ENCODE data around the gene ALMS1. TPM values are rescaled to one million over a fixed set of nuclear protein-coding genes. Genes with fewer than 3 reads are reported as not detected.
"Not testable (repeated sequence)": the region's sequence is repeated elsewhere in the genome, so short reads cannot be mapped to it uniquely, and the experiment has no call there.

ALMS1 gene
- total and polyA plus RNA-seq, 7 experiments from 2014 or later, result 2.7 to 46.7 (median 23.5) TPM

DNA sequence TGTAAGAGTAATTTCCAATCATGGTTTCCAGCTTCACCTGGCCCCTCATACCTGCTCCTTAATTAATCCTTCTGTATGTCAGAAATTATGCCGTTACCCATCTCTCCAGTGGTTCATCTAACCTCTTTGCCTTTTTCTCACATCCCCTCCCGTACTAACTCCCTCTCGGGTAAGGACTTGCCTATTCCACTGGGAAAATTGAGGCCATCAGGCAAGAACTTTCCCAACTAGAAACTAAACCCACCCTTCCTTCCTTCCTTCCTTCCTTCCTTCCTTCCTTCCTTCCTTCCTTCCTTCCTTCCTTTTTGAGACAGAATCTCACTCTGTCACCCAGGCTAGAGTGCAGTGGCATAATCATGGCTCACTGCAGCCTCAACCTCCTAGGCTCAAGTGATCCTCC lies 40.9 kb upstream of the ALMS1 start:
- H3K27ac Mint-ChIP-seq; DNase-seq; H3K27me3 ChIP-seq (ENCODE audit: control insufficient read depth in 2 of 2, insufficient read depth in 2 of 2, low read length in 2 of 2); H3K9me3 Mint-ChIP-seq; intact Hi-C loops (cut with micrococcal nuclease); H3K4me3 Mint-ChIP-seq; H3K36me3 ChIP-seq (ENCODE audit: control insufficient read depth in 2 of 3, insufficient read depth in 3 of 3, low read length in 3 of 3); ATAC-seq; H3K9me3 ChIP-seq (ENCODE audit: control insufficient read depth in 2 of 3, low read length in 3 of 3); POLR2A ChIA-PET; H3K4me1 ChIP-seq (ENCODE audit: control insufficient read depth in 2 of 2, insufficient read depth in 2 of 2, low read length in 2 of 2); CTCF ChIA-PET; H3K36me3 Mint-ChIP-seq; H3K27ac ChIP-seq (ENCODE audit: low read depth, low read length); H3K4me1 Mint-ChIP-seq; H3K4me3 ChIP-seq (ENCODE audit: low read length): not testable (repeated sequence)
- peaks cover under 1 to 22% (median 9%) of the 10 kb centered on the region in 5 donors for H3K27me3 Mint-ChIP-seq

DNA sequence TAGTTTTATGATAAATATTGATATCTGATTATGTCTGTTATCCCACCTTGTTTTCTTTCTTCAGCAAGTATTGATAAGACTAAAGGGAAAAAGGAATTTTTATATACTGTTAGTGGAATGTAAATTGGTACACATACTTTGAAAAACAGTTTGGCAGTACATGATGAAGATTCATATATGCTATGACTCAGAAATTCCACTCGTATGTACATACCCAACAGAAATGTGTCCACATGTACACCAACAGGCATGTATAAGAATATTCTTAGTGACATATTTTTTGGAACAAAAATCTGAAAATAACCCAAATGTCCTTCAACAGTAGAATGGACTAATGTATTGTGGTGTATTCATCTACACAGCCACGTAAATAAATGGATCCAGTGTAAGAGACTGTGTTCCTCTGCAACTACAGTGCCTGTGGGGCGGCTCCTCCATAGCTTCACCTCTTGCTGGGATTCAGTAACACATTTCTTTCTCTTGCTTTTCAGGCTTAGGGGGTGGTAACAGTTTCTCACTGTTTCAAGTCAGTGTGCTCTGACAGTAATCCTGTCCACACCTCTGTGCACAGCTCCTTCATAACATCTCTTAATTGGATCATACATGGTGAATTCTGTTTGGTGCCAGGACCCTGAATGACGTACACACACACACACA lies 35.5 kb upstream of the ALMS1 start:
- no peak overlapping the region for H3K4me3 Mint-ChIP-seq
- no peak for ATAC-seq
- Histone ChIP-seq H3K9me3 (ENCODE audit: control insufficient read depth in 2 of 3, low read length in 3 of 3) (no peaks in the 10 kb centered on the region), H3K4me1 (ENCODE audit: control insufficient read depth in 2 of 2, insufficient read depth in 2 of 2, low read length in 2 of 2) (no peaks in the 10 kb centered on the region), H3K27ac (ENCODE audit: low read depth, low read length) (no peak overlapping the region), H3K4me3 (ENCODE audit: low read length) (no peak overlapping the region), H3K27me3 (ENCODE audit: control insufficient read depth in 2 of 2, insufficient read depth in 2 of 2, low read length in 2 of 2) (no peaks in the 10 kb centered on the region), H3K36me3 (ENCODE audit: control insufficient read depth in 2 of 3, insufficient read depth in 3 of 3, low read length in 3 of 3) (no peaks in the 10 kb centered on the region)
- intact Hi-C loops (cut with micrococcal nuclease), result no loop called here
- H3K27me3 Mint-ChIP-seq, result peaks cover 14 to 33% (median 22%) of the 10 kb centered on the region in 5 donors
- no peak overlapping the region for H3K27ac Mint-ChIP-seq
- H3K4me1 Mint-ChIP-seq, result no peaks in the 10 kb centered on the region
- ChIA-PET CTCF (interaction anchor here (0.6 kb wide), 1 partner anchor 48 kb away, joined by 3 read pairs; no protein-coding TSS in a partner anchor), POLR2A (no interaction called here)
- peaks cover 0 to 7% (median 0%) of the 10 kb centered on the region in 11 donors for H3K9me3 Mint-ChIP-seq
- H3K36me3 Mint-ChIP-seq, result peaks cover 0 to 5% (median 0%) of the 10 kb centered on the region in 5 donors
- DNase-seq, result no peak

DNA sequence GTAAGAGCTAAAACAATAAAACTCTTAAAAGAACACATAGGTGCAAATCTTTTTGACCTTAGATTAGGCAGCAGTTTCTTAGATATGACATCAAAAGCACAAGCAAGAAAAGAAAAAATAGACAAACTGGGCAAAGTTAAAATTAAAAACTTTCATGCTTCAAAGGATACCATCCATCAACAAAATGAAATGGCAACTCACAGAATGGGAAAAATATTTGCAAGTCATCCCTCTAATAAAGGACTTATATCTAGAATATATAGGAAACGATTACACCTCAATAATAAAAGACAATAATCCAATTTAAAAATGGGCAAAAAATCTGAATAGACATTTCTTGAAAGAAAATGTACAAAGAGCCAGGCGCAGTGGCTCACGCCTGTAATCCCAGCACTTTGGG lies 29.5 kb upstream of the ALMS1 start:
- no peaks in the 10 kb centered on the region for H3K4me1 ChIP-seq (ENCODE audit: control insufficient read depth in 2 of 2, insufficient read depth in 2 of 2, low read length in 2 of 2)
- no peaks in the 10 kb centered on the region for H3K27me3 ChIP-seq (ENCODE audit: control insufficient read depth in 2 of 2, insufficient read depth in 2 of 2, low read length in 2 of 2)
- H3K36me3 ChIP-seq (ENCODE audit: control insufficient read depth in 2 of 3, insufficient read depth in 3 of 3, low read length in 3 of 3), result no peaks in the 10 kb centered on the region
- intact Hi-C loops (cut with micrococcal nuclease), result no loop called here
- Mint-ChIP-seq H3K9me3 (peaks cover 0 to 5% (median 2%) of the 10 kb centered on the region in 11 donors), H3K4me3 (no peak overlapping the region), H3K4me1 (no peaks in the 10 kb centered on the region), H3K36me3 (peaks cover 0 to 5% (median 0%) of the 10 kb centered on the region in 5 donors), H3K27ac (no peak overlapping the region), H3K27me3 (peaks cover 8 to 24% (median 14%) of the 10 kb centered on the region in 5 donors)
- H3K27ac ChIP-seq (ENCODE audit: low read depth, low read length), result no peak overlapping the region
- ChIA-PET POLR2A (no interaction called here), CTCF (no interaction called here)
- H3K9me3 ChIP-seq (ENCODE audit: control insufficient read depth in 2 of 3, low read length in 3 of 3), result no peaks in the 10 kb centered on the region
- ATAC-seq (no peak), DNase-seq (no peak)
- no peak overlapping the region for H3K4me3 ChIP-seq (ENCODE audit: low read length)

DNA sequence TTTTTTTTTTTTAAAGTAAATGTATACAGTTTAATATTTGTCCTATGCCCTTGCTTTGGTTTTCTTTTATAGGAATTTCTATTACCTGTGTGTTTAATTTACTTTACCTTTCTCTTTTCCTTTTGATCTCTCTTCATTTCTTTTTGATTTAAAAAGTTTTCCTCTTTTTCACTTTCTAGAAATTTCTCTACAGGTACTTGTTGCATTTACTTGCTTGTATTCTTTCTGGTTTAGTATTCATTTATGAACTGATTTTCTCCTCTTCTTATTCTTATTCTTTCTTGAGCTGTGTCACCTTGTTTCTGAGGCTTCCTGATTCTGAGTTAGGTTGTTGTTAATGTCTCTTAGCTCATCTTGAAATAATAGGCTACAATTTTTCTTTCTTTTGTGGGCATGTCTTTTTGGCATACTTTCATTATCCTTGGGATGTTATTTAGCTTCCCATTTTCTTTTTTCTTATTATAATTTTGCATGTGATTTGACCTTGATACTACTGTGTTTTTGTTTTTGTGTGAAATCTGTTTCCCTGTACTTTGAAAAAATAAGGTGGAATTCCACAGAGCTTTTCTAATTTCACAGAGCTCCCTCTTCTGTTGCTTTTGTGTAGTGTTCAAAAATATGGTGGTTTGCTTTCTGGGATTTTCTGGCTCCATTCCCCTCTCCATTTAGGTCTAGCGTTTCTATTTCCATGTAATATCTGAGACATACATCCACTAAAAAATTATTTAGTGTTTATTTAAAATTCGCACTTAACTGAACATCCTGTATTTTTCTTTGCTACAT lies 25.5 kb upstream of the ALMS1 start:
- Mint-ChIP-seq H3K4me1 (no peaks in the 10 kb centered on the region), H3K27me3 (peaks cover 4 to 17% (median 9%) of the 10 kb centered on the region in 5 donors), H3K4me3 (no peak overlapping the region), H3K27ac (no peak overlapping the region), H3K36me3 (no peaks in the 10 kb centered on the region), H3K9me3 (peaks cover 0 to 5% (median 0%) of the 10 kb centered on the region in 11 donors)
- Histone ChIP-seq H3K36me3 (ENCODE audit: control insufficient read depth in 2 of 3, insufficient read depth in 3 of 3, low read length in 3 of 3) (no peaks in the 10 kb centered on the region), H3K9me3 (ENCODE audit: control insufficient read depth in 2 of 3, low read length in 3 of 3) (no peaks in the 10 kb centered on the region), H3K4me3 (ENCODE audit: low read length) (no peak overlapping the region), H3K27me3 (ENCODE audit: control insufficient read depth in 2 of 2, insufficient read depth in 2 of 2, low read length in 2 of 2) (no peaks in the 10 kb centered on the region), H3K4me1 (ENCODE audit: control insufficient read depth in 2 of 2, insufficient read depth in 2 of 2, low read length in 2 of 2) (no peaks in the 10 kb centered on the region), H3K27ac (ENCODE audit: low read depth, low read length) (no peak overlapping the region)
- CTCF ChIA-PET, result interaction anchor here (0.7 kb wide), 1 partner anchor 88 kb away, joined by 3 read pairs; no protein-coding TSS in a partner anchor
- POLR2A ChIA-PET, result no interaction called here
- no peak for ATAC-seq
- DNase-seq, result no peak
- intact Hi-C loops (cut with micrococcal nuclease), result no loop called here

DNA sequence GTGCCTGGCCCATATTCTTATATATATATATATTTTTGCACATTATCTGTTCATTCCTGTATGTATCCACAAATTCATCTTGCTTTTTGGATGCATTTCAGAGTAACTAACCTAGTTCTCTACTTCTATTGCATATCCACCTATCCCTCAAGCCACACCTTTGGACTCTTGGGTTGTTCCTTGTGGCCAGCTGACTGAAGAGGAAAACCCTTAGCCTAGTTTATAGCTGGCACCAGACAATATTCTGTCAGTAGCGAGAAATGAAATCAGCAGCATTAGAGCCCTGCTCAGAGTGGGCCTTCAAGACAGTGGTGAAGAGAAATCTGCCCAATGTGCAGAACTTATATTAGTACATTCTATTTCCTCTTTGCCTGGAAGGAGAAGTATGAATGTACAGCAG lies 19.6 kb upstream of the ALMS1 start:
- no peak overlapping the region for H3K4me3 ChIP-seq (ENCODE audit: low read length)
- CTCF ChIA-PET, result no interaction called here
- Mint-ChIP-seq H3K27ac (no peak overlapping the region), H3K4me3 (no peak overlapping the region), H3K9me3 (peaks cover 0 to 5% (median 0%) of the 10 kb centered on the region in 11 donors), H3K27me3 (peaks cover 4 to 12% (median 6%) of the 10 kb centered on the region in 5 donors), H3K36me3 (no peaks in the 10 kb centered on the region), H3K4me1 (no peaks in the 10 kb centered on the region)
- H3K27ac ChIP-seq (ENCODE audit: low read depth, low read length), result no peak overlapping the region
- DNase-seq (no peak), ATAC-seq (no peak)
- no peaks in the 10 kb centered on the region for H3K36me3 ChIP-seq (ENCODE audit: control insufficient read depth in 2 of 3, insufficient read depth in 3 of 3, low read length in 3 of 3)
- no peaks in the 10 kb centered on the region for H3K27me3 ChIP-seq (ENCODE audit: control insufficient read depth in 2 of 2, insufficient read depth in 2 of 2, low read length in 2 of 2)
- intact Hi-C loops (cut with micrococcal nuclease), result no loop called here
- no peaks in the 10 kb centered on the region for H3K9me3 ChIP-seq (ENCODE audit: control insufficient read depth in 2 of 3, low read length in 3 of 3)
- POLR2A ChIA-PET, result no interaction called here
- no peaks in the 10 kb centered on the region for H3K4me1 ChIP-seq (ENCODE audit: control insufficient read depth in 2 of 2, insufficient read depth in 2 of 2, low read length in 2 of 2)

DNA sequence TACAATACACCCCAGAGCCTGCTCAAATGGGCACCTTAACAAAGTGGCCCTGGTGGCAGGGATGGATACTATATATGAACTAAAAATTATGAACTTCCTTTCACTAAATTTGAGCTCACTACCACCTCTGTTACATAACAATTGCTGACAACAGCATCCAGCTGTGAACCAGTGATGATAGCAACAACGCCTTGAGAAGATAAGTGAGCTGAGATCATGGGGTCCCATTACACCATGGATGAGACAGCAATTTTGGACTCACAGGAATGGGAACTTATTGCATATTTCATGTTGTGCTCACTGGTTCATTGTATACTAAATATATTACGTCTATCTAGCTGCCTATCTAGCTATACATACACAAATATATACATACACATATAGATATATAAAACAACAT lies 16.9 kb upstream of the ALMS1 start:
- Histone ChIP-seq H3K4me1 (ENCODE audit: control insufficient read depth in 2 of 2, insufficient read depth in 2 of 2, low read length in 2 of 2) (no peaks in the 10 kb centered on the region), H3K9me3 (ENCODE audit: control insufficient read depth in 2 of 3, low read length in 3 of 3) (no peaks in the 10 kb centered on the region), H3K36me3 (ENCODE audit: control insufficient read depth in 2 of 3, insufficient read depth in 3 of 3, low read length in 3 of 3) (no peaks in the 10 kb centered on the region), H3K4me3 (ENCODE audit: low read length) (no peak overlapping the region), H3K27me3 (ENCODE audit: control insufficient read depth in 2 of 2, insufficient read depth in 2 of 2, low read length in 2 of 2) (no peaks in the 10 kb centered on the region), H3K27ac (ENCODE audit: low read depth, low read length) (no peak overlapping the region)
- Mint-ChIP-seq H3K9me3 (peaks cover 0 to 5% (median 0%) of the 10 kb centered on the region in 11 donors), H3K36me3 (no peaks in the 10 kb centered on the region), H3K4me1 (no peaks in the 10 kb centered on the region), H3K27me3 (peaks cover 4 to 24% (median 11%) of the 10 kb centered on the region in 5 donors), H3K27ac (no peak overlapping the region), H3K4me3 (no peak overlapping the region)
- ATAC-seq (no peak), DNase-seq (no peak)
- POLR2A ChIA-PET, result no interaction called here
- intact Hi-C loops (cut with micrococcal nuclease), result no loop called here
- CTCF ChIA-PET, result no interaction called here

DNA sequence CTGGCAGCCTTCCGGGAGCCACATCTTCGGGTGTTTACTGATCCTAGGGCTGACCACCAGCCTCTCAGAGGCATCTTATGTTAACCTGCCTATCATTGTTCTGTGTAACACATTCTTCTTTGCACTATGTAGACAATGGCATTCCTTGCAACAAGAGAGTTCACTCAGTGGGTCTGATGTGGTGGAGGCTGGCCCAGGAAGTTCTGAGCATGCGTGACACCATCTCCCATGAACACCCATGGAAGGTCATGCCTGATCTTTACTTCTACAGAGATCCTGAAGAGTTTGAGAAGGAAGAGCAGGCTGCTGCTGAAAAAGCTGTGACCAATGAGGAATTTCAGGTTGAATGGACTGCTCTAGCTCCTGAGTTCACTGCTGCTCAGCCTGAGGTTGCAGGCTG lies 15.3 kb upstream of the ALMS1 start:
- ATAC-seq (no peak), DNase-seq (no peak)
- H3K27me3 ChIP-seq (ENCODE audit: control insufficient read depth in 2 of 2, insufficient read depth in 2 of 2, low read length in 2 of 2), result no peaks in the 10 kb centered on the region
- H3K4me1 Mint-ChIP-seq, result no peaks in the 10 kb centered on the region
- no peak overlapping the region for H3K4me3 ChIP-seq (ENCODE audit: low read length)
- no peak overlapping the region for H3K4me3 Mint-ChIP-seq
- H3K9me3 Mint-ChIP-seq, result peaks cover 0 to 5% (median 0%) of the 10 kb centered on the region in 11 donors
- peaks cover 13 to 30% (median 19%) of the 10 kb centered on the region in 5 donors for H3K27me3 Mint-ChIP-seq
- no peaks in the 10 kb centered on the region for H3K36me3 ChIP-seq (ENCODE audit: control insufficient read depth in 2 of 3, insufficient read depth in 3 of 3, low read length in 3 of 3)
- no peak overlapping the region for H3K27ac Mint-ChIP-seq
- POLR2A ChIA-PET, result no interaction called here
- H3K36me3 Mint-ChIP-seq, result no peaks in the 10 kb centered on the region
- H3K4me1 ChIP-seq (ENCODE audit: control insufficient read depth in 2 of 2, insufficient read depth in 2 of 2, low read length in 2 of 2), result no peaks in the 10 kb centered on the region
- no peak overlapping the region for H3K27ac ChIP-seq (ENCODE audit: low read depth, low read length)
- no peaks in the 10 kb centered on the region for H3K9me3 ChIP-seq (ENCODE audit: control insufficient read depth in 2 of 3, low read length in 3 of 3)
- CTCF ChIA-PET, result no interaction called here
- intact Hi-C loops (cut with micrococcal nuclease), result no loop called here
